Fibroblast of the conjunctiva (primary cell): ENCODE results near the gene DDX1.
"Not testable (repeated sequence)": the region's sequence is repeated elsewhere in the genome, so short reads cannot be mapped to it uniquely, and the experiment has no call there.

Experiments
- DNase-seq: peaks from one replicate; pipeline ENCODE4 v3.0.0-alpha.2; 2010; ENCODE audit warnings: low read depth

The DDX1 gene

DNA sequence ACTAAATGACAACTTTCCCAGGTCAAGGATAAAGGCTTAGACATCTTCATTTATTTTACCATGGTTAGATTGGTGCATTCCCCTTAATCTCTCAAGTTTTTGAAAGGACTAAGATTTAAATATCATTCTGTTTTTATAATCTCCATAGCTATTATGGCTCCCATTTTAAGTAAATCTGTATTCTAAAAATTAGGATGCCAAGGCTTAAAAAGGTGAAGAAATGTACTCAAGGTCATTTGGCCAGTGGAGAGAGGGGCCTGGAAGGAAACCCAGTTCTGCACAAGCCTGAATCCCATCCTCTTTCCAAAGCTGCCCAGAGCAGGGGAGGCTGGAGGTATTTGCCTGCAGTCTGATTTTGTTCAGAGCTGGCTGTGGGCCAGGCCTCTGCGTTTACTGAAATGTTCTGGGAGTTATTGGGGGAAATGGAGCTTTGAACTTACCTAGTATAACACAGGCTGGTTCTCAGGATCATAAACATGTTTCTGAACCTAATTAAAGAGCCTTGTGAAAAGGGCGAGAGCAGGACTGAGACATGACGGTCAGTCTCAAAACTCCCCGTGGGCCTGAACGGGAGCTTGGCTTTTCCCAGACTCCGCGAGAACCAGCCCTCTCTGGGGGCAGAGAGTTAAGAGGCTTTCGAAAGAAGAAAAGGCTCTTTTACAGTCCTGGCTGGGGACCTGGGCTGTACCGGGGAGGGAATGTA is 85.6 kb downstream of the DDX1 start:
- DNase-seq, result no peak

DNA sequence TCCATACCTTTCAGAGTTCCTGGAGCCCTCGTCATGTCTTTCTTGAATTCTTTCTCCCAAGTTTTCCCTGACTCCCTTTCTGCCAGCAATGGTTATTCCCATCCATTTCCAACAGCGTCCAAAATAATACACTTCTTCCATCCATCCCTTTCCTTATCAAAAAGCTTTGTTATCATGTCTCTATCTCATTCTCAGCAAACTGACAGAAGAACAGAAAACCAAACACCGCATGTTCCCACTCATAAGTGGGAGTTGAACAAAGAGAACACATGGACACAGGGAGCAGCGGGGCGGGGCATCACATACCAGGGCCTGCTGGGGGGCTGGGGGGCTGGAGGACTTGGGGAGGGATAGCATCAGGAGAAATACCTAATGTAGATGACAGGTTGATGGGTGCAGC is 86.7 kb downstream of the DDX1 start:
- no peak for DNase-seq

DNA sequence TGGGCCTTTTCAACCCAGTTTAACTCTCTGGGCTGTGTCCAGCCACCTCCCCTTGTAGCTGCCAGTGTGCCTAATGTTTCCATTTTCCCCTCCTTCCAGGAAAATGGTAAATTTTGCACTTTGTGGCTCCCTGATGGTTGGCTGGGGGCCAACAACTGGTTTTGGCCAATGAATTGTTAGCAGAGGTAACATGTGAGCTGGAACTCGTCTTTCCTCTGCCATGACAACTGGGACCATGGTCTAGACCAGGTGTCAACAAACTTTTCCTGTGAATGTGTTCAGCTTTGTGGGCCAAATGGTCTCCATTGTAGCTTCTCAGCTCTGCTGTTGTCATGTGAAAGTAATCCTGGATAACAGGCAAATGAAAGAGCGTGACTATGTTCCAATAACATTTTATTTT is 87.2 kb downstream of the DDX1 start:
- DNase-seq, result no peak

DNA sequence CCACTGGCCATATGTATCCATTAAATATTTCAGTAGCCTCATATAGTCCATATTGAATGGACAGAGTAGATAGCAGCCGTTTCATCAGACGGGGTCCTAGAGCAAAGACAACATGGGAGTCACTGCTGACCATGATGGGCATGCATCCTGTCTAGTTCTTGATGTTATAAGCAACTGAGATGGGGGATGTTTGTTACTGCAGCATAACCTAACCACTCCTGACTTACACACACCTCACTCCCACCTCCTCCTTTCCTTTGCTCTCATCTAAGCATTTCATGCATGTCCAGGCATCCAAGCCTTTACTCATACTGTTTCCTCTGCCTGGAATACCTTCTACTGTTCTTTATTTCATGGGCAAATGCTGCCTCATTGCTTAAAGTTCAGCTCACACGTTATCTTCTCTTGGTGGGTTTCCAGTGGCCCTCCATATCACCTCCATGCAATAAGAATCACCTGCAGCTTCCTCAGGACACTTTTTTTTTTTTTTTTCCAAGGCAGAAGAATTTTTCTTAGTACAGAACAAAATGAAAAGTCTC is 87.8 kb downstream of the DDX1 start:
- no peak for DNase-seq

DNA sequence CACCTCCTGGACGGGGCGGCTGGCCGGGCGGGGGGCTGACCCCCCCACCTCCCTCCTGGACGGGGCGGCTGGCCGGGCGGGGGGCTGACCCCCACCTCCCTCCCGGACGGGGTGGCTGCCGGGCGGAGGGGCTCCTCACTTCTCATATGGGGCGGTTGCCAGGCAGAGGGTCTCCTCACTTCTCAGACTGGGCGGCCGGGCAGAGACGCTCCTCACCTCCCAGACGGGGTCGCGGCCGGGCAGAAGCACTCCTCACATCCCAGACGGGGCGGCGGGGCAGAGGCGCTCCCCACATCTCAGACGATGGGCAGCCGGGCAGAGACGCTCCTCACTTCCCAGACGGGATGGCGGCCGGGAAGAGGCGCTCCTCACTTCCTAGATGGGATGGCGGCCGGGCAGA is 88.5 kb downstream of the DDX1 start:
- DNase-seq, result not testable (repeated sequence)
